HL-60 (cell line): Measurements from ENCODE around the gene IFNL1.

Experiments used
- DNase-seq, 2 experiments: peaks; one replicate each; pipeline ENCODE4 v3.0.0-alpha.2; 2010 to 2020; ENCODE audit warnings: low read depth in 1 of 2, low spot score in 1 of 2
- H3K27ac ChIP-seq: fragments of 250-450 bp; sonication (Bioruptor Pico); replicated peaks from 2 replicates; pipeline ENCODE4 v1.5.1; 2020; ENCODE audit warnings: mild to moderate bottlenecking, moderate library complexity
- H3K27me3 ChIP-seq: fragments of 250-450 bp; sonication (Bioruptor Pico); 2 replicates; pipeline ENCODE4 v1.5.1; 2021; ENCODE audit warnings: mild to moderate bottlenecking, moderate library complexity; ENCODE audit not compliant: insufficient read depth, poor library complexity, severe bottlenecking
- H3K4me3 ChIP-seq: replicated peaks from 2 replicates; pipeline ENCODE4 v1.5.1; 2011; ENCODE audit warnings: mild to moderate bottlenecking, control low read depth, low read length; ENCODE audit not compliant: insufficient read depth
- CTCF ChIP-seq: IDR thresholded peaks from one replicate; pipeline ENCODE4 v1.5.1; 2011; ENCODE audit warnings: low read length, control low read depth, inconsistent platforms; ENCODE audit not compliant: insufficient read depth
- GABPA ChIP-seq: IDR thresholded peaks from 2 replicates; pipeline ENCODE4 v1.6.1; 2012; ENCODE audit warnings: low read depth
- POLR2AphosphoS5 ChIP-seq: IDR thresholded peaks from 2 replicates; pipeline ENCODE4 v1.6.1; 2012; ENCODE audit warnings: low read depth
- REST ChIP-seq: IDR thresholded peaks from 2 replicates; pipeline ENCODE4 v1.6.1; 2012; ENCODE audit warnings: low read depth; ENCODE audit not compliant: insufficient replicate concordance
- SPI1 ChIP-seq: IDR thresholded peaks from 2 replicates; pipeline ENCODE4 v1.6.1; 2012; ENCODE audit warnings: low read depth, mild to moderate bottlenecking, borderline replicate concordance

The IFNL1 gene

GRCh38 chr19:39325778-39326665 is 29.8 kb downstream of the IFNL1 start:
- peaks cover 3% of the 10 kb centered on the region for H3K27me3 ChIP-seq
- no peak overlapping the region for H3K27ac ChIP-seq
- H3K4me3 ChIP-seq, result no peak overlapping the region
- TF ChIP-seq POLR2AphosphoS5 (no peak), SPI1 (no peak), CTCF (no peak), GABPA (no peak), REST (no peak)
- no peak for DNase-seq

GRCh38 chr19:39327363-39328045 is 31.3 kb downstream of the IFNL1 start:
- Histone ChIP-seq H3K4me3 (no peak overlapping the region), H3K27me3 (no peaks in the 10 kb centered on the region), H3K27ac (no peak overlapping the region)
- no peak for DNase-seq
- TF ChIP-seq CTCF, result no peak
- no peak for TF ChIP-seq REST
- TF ChIP-seq POLR2AphosphoS5, result no peak
- no peak for TF ChIP-seq SPI1
- no peak for TF ChIP-seq GABPA

- Histone ChIP-seq H3K4me3 (no peak overlapping the region), H3K27ac (no peak overlapping the region), H3K27me3 (no peaks in the 10 kb centered on the region)
- TF ChIP-seq CTCF (peak; percentile 66), REST (no peak), GABPA (no peak)
- peak; percentile 39 to 73 for DNase-seq
Measured at GRCh38 chr19:39328046-39328705, 32.0 kb downstream of the IFNL1 start.
